Endothelial cell of umbilical vein (primary cell): ENCODE results near the gene FAM53B. TPM values are rescaled to one million over a fixed set of nuclear protein-coding genes. Genes with fewer than 3 reads are reported as not detected.

Source experiments
- BruUV-seq: library from RNA; stranded (reverse); fragments of 400-500 nt; replicated peaks from 2 replicates; lab custom pipeline; 2021; lab: Mats Ljungman, UMichigan
- CTCF ChIA-PET: fragments of 300-600, 350-600 bp; sonication (Branson Sonifier 250); formaldehyde crosslinking; loops from one replicate; lab custom pipeline; 2021; ENCODE audit warnings: antibody characterized with exemption, inconsistent platforms; lab: Charles Lee
- POLR2A ChIA-PET: fragments of 300-600, 350-600 bp; sonication (Branson Sonifier 250); formaldehyde crosslinking; loops from one replicate; lab custom pipeline; 2021; ENCODE audit warnings: antibody characterized with exemption, inconsistent platforms; lab: Charles Lee
- DNase-seq: peaks from one replicate; pipeline ENCODE4 v3.0.0-alpha.2; 2011; ENCODE audit warnings: low read depth, low spot score
- FAIRE-seq: peaks from 2 replicates; lab custom pipeline; 2011; peaks lifted over from hg19 to GRCh38; lab: Jason Lieb, UNC
- H2AFZ ChIP-seq: 2 replicates; pipeline ENCODE4 v1.6.0; 2012; ENCODE audit warnings: low read depth, low read length, control low read depth, inconsistent platforms
- H3K27ac ChIP-seq: 2 replicates; pipeline ENCODE4 v1.5.1; 2011; ENCODE audit warnings: low read depth, mild to moderate bottlenecking, control low read depth, low read length, moderate library complexity; ENCODE audit not compliant: insufficient read depth
- H3K27me3 ChIP-seq, 2 experiments: 2 replicates each; pipeline versions ENCODE4 v1.6.0 to v1.6.1; 2011; ENCODE audit warnings: low read length in 2 of 2, mixed read lengths in 1 of 2; ENCODE audit not compliant: control insufficient read depth in 2 of 2, insufficient read depth in 2 of 2
- H3K36me3 ChIP-seq, 2 experiments: 2 replicates in 1 of 2; 3 replicates in 1 of 2; pipeline ENCODE4 v1.5.1; 2011; ENCODE audit warnings: low read length in 2 of 2, mild to moderate bottlenecking in 1 of 2, moderate library complexity in 1 of 2; ENCODE audit not compliant: control insufficient read depth in 2 of 2, insufficient read depth in 2 of 2; ENCODE audit errors: extremely low read depth in 1 of 2
- H3K4me1 ChIP-seq: 3 replicates; pipeline ENCODE4 v1.5.1; 2011; ENCODE audit warnings: mild to moderate bottlenecking, low read length; ENCODE audit not compliant: control insufficient read depth, insufficient read depth; ENCODE audit errors: extremely low read depth
- H3K4me2 ChIP-seq: 2 replicates; pipeline ENCODE4 v1.6.1; 2011; ENCODE audit warnings: low read length, control low read depth, mixed read lengths; ENCODE audit not compliant: insufficient read depth
- H3K4me3 ChIP-seq, 3 experiments: fragments of 200-600 bp in 1 of 3; sonication (generic), shearing (Covaris generic) in 1 of 3; replicated peaks in 1 of 3; 2 replicates each; pipeline ENCODE4 v1.5.1; 2011 to 2016; ENCODE audit warnings: control low read depth in 3 of 3, low read length in 3 of 3, mild to moderate bottlenecking in 2 of 3, inconsistent platforms in 1 of 3, low read depth in 1 of 3, moderate library complexity in 1 of 3; ENCODE audit not compliant: insufficient read depth in 1 of 3
- H3K79me2 ChIP-seq: 2 replicates; pipeline ENCODE4 v1.6.0; 2012; ENCODE audit warnings: low read length, inconsistent platforms; ENCODE audit not compliant: control insufficient read depth, insufficient read depth
- H3K9ac ChIP-seq: replicated peaks from 2 replicates; pipeline ENCODE3; 2011; ENCODE audit warnings: low read length, control low read depth; ENCODE audit not compliant: insufficient read depth; ENCODE audit errors: extremely low read depth
- H3K9me1 ChIP-seq: replicated peaks from 3 replicates; pipeline ENCODE4 v1.6.0; 2011; ENCODE audit warnings: mild to moderate bottlenecking, low read length; ENCODE audit not compliant: control insufficient read depth, insufficient read depth; ENCODE audit errors: extremely low read depth
- H3K9me3 ChIP-seq: replicated peaks from 2 replicates; pipeline ENCODE4 v1.5.1; 2012; ENCODE audit warnings: low read length, inconsistent platforms; ENCODE audit not compliant: control insufficient read depth, insufficient read depth
- H4K20me1 ChIP-seq: replicated peaks from 2 replicates; pipeline ENCODE3; 2011; ENCODE audit warnings: mild to moderate bottlenecking, low read length; ENCODE audit not compliant: control insufficient read depth, insufficient read depth; ENCODE audit errors: extremely low read depth
- EZH2 ChIP-seq: IDR thresholded peaks from 2 replicates; pipeline ENCODE4 v1.6.1; 2012; ENCODE audit warnings: borderline replicate concordance, low read depth, mild to moderate bottlenecking, moderate library complexity, low read length, inconsistent platforms; ENCODE audit not compliant: severe bottlenecking
- FOS ChIP-seq: IDR thresholded peaks from 2 replicates; pipeline ENCODE4 v1.6.1; 2011; ENCODE audit warnings: mild to moderate bottlenecking, low read length, moderate library complexity, borderline replicate concordance; ENCODE audit not compliant: insufficient read depth
- GATA2 ChIP-seq: IDR thresholded peaks from 2 replicates; pipeline ENCODE4 v1.7.0; 2011; ENCODE audit warnings: low read depth, mild to moderate bottlenecking, moderate library complexity, mixed read lengths, low read length; ENCODE audit not compliant: insufficient read length, insufficient read depth
- JUN ChIP-seq: IDR thresholded peaks from 2 replicates; pipeline ENCODE4 v1.6.1; 2011; ENCODE audit warnings: borderline replicate concordance, low read depth; ENCODE audit not compliant: insufficient read length, insufficient read depth
- MYC ChIP-seq: IDR thresholded peaks from one replicate; pipeline ENCODE4 v1.6.1; 2011; ENCODE audit warnings: mild to moderate bottlenecking, low read depth, low read length
- POLR2A ChIP-seq: IDR thresholded peaks from 2 replicates; pipeline ENCODE4 v1.6.1; 2012; ENCODE audit warnings: low read depth, mild to moderate bottlenecking, control low read depth, low read length
- POLR2AphosphoS5 ChIP-seq: IDR thresholded peaks from 2 replicates; pipeline ENCODE4 v1.6.1; 2012; ENCODE audit warnings: low read depth, mild to moderate bottlenecking, control low read depth, low read length, moderate library complexity; ENCODE audit not compliant: insufficient read depth
- dilution Hi-C: fragments of 300-500 bp; cut with MboI; formaldehyde crosslinking; loops from one replicate; pipeline ENCODE4 v1.15.0; 2019; ENCODE audit warnings: low sequenced_read_pairs; ENCODE audit not compliant: extremely low pct_ligation_motif_present
- intact Hi-C: fragments of 100-400 bp; cut with micrococcal nuclease; formaldehyde crosslinking; loops from one replicate; pipeline ENCODE4 v1.10.0; 2022
- polyA plus RNA-seq, 4 experiments: library from polyadenylated mRNA; depleted of rRNA in 3 of 4; stranded (reverse) in 3 of 4; unstranded in 1 of 4; fragments of >200 nt; gene quantifications; 2 replicates each; pipeline versions ENCODE4 v1.2.1 to v1.2.3, GENCODE V29; 2011 to 2012; ENCODE audit warnings: missing spikeins in 1 of 4
- total RNA-seq: library from RNA; stranded (reverse); gene quantifications from 2 replicates; pipeline ENCODE4 v1.2.3, GENCODE V29; 2021
- TF ChIP-seq, protein P1 (sequence below), 2 donors: IDR thresholded peaks; 1 replicate in 1 of 2; 2 replicates in 1 of 2; pipeline ENCODE4 v1.5.1; 2011; ENCODE audit warnings: low read length in 2 of 2, mild to moderate bottlenecking in 2 of 2, moderate library complexity in 2 of 2, control low read depth in 1 of 2, inconsistent platforms in 1 of 2, low read depth in 1 of 2; ENCODE audit not compliant: insufficient read depth in 1 of 2; ENCODE audit errors: extremely low read depth in 1 of 2
- TF ChIP-seq, protein P2 (sequence below): IDR thresholded peaks from 2 replicates; pipeline ENCODE4 v1.6.1; 2011; ENCODE audit not compliant: insufficient read depth, insufficient read length

Gene FAM53B
- total and polyA plus RNA-seq, 2 donors (not counting 3 experiments of a cell fraction or from before 2014, with no cell fraction given), result 8.5 to 21.1 TPM

DNA sequence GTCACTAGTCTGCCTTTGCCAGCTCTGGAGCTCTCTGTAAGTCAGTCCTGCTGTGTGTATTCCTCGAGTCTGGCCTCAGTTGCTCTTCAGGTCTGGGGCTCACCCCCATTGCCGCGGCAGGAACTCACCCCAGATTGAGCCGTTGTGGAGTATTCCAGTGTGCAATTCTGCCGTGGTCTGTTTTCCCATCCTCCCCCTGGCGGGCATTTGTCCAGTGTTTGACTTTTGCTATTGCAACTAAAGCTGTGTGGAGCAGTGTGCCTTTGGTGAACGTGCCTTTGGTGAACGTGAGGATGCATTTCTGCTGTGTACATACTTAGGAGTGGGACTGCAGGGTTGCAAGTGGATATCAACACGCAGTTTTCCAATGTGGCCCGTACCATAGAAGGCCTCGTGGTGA is 134.5 kb downstream of the FAM53B start:
- DNase-seq, result no peak
- dilution Hi-C loops, result no loop called here

More for the DNA sequence above, 134.5 kb downstream of the FAM53B start:
- Histone ChIP-seq H3K9ac (no peak overlapping the region), H2AFZ (no peak overlapping the region), H4K20me1 (no peaks in the 10 kb centered on the region), H3K36me3 (no peaks in the 10 kb centered on the region), H3K27ac (no peak overlapping the region), H3K79me2 (no peaks in the 10 kb centered on the region), H3K9me1 (no peaks in the 10 kb centered on the region), H3K9me3 (no peaks in the 10 kb centered on the region), H3K4me3 (no peak overlapping the region), H3K4me1 (peaks cover 7% of the 10 kb centered on the region), H3K4me2 (no peak overlapping the region), H3K27me3 (no peaks in the 10 kb centered on the region)
- no TSS peak for BruUV-seq
- no peak for TF ChIP-seq POLR2A
- TF ChIP-seq, protein P1, sequence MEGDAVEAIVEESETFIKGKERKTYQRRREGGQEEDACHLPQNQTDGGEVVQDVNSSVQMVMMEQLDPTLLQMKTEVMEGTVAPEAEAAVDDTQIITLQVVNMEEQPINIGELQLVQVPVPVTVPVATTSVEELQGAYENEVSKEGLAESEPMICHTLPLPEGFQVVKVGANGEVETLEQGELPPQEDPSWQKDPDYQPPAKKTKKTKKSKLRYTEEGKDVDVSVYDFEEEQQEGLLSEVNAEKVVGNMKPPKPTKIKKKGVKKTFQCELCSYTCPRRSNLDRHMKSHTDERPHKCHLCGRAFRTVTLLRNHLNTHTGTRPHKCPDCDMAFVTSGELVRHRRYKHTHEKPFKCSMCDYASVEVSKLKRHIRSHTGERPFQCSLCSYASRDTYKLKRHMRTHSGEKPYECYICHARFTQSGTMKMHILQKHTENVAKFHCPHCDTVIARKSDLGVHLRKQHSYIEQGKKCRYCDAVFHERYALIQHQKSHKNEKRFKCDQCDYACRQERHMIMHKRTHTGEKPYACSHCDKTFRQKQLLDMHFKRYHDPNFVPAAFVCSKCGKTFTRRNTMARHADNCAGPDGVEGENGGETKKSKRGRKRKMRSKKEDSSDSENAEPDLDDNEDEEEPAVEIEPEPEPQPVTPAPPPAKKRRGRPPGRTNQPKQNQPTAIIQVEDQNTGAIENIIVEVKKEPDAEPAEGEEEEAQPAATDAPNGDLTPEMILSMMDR (IDR thresholded peaks at IDR 0.05; ENCODE audit: extremely low read depth in 1 of 2, insufficient read depth in 1 of 2, low read depth in 1 of 2, low read length in 2 of 2), result no peak
- no peak for TF ChIP-seq POLR2AphosphoS5
- no peak for TF ChIP-seq FOS
- no peak for TF ChIP-seq EZH2
- no peak for TF ChIP-seq GATA2
- TF ChIP-seq JUN, result no peak
- TF ChIP-seq MYC, result no peak
- TF ChIP-seq, protein P2, sequence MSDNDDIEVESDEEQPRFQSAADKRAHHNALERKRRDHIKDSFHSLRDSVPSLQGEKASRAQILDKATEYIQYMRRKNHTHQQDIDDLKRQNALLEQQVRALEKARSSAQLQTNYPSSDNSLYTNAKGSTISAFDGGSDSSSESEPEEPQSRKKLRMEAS, result no peak
- CTCF ChIA-PET, result interaction anchor here (0.7 to 2.6 kb wide), 6 partner anchors 78 to 136 kb away, joined by 3 to 19 read pairs (median 4); no protein-coding TSS in a partner anchor
- intact Hi-C loops, result loop anchor here (5.0 to 10.0 kb wide), 2 partner anchors 38 to 1605 kb away; partner anchors contain the start of genes ACADSB and IKZF5
- FAIRE-seq, result no peak
- POLR2A ChIA-PET, result no interaction called here
